OCI-LY3 (cell line): ENCODE measurements around the gene PEDS1.

ENCODE experiments used
- CTCF ChIP-seq: fragments of 200-600, 300-600 bp; sonication (generic); IDR thresholded peaks from 2 replicates; pipeline ENCODE4 v1.5.1; 2014; ENCODE audit warnings: antibody characterized with exemption, low read length, low read depth
- EZH2phosphoT487 ChIP-seq: fragments of 200-600 bp; shearing (Covaris generic); IDR thresholded peaks from 2 replicates; pipeline ENCODE4 v1.6.1; 2018; ENCODE audit warnings: antibody characterized with exemption, mixed run types, low read depth

- TF ChIP-seq CTCF (no peak), EZH2phosphoT487 (no peak)
Observed at GRCh38 chr20:50200482-50201104, 47.1 kb upstream of the PEDS1 start.
